Activated CD4-positive, alpha-beta T cell treated with anti-CD3 and anti-CD28 coated beads for 36 hours (primary cell): ENCODE results near the gene KRTAP10-7. TPM values are rescaled to one million over a fixed set of nuclear protein-coding genes. Genes with fewer than 3 reads are reported as not detected.
A peak's percentile ranks its signal among the peaks of the same experiment; 100 is the strongest.

ENCODE experiments used
- ATAC-seq: fragments of 200-7000 bp; cut with Tn5 transposase; one replicate; pipeline ENCODE4 v1.10.0; 2021; ENCODE audit warnings: mild to moderate bottlenecking, moderate library complexity
- CTCF ChIA-PET: fragments of 350-600 bp; sonication (Branson Sonifier 250); formaldehyde crosslinking; loops from one replicate; lab custom pipeline; 2021; ENCODE audit warnings: antibody characterized with exemption; lab: Charles Lee
- POLR2A ChIA-PET: fragments of 350-600 bp; sonication (Branson Sonifier 250); formaldehyde crosslinking; loops from one replicate; lab custom pipeline; 2021; ENCODE audit warnings: antibody characterized with exemption, inconsistent platforms; lab: Charles Lee
- DNase-seq: peaks from one replicate; pipeline ENCODE4 v3.0.0-alpha.2; 2020
- H3K27ac Mint-ChIP-seq: one replicate; pipeline ENCODE4 v1.8.0; 2021; ENCODE audit warnings: mixed read lengths
- H3K27me3 Mint-ChIP-seq: one replicate; pipeline ENCODE4 v1.8.0; 2021; ENCODE audit warnings: mixed read lengths
- H3K36me3 Mint-ChIP-seq: one replicate; pipeline ENCODE4 v1.8.0; 2021; ENCODE audit warnings: low read depth, mixed read lengths
- H3K4me1 Mint-ChIP-seq: one replicate; pipeline ENCODE4 v1.8.0; 2021; ENCODE audit warnings: mixed read lengths
- H3K4me3 Mint-ChIP-seq: one replicate; pipeline ENCODE4 v1.8.0; 2021; ENCODE audit warnings: mild to moderate bottlenecking, moderate library complexity, mixed read lengths
- H3K9me3 Mint-ChIP-seq: one replicate; pipeline ENCODE4 v1.8.0; 2021; ENCODE audit warnings: low read depth, mixed read lengths
- intact Hi-C, 2 experiments: fragments of 100-400 bp; cut with DNase I in 1 of 2; cut with micrococcal nuclease in 1 of 2; formaldehyde crosslinking; loops; one replicate each; pipeline versions ENCODE4 v1.14.2 to v1.15.1; 2022 to 2024; cut with DNase I, micrococcal nuclease
- total RNA-seq, 2 experiments: library from RNA; stranded (reverse); gene quantifications; one replicate each; pipeline ENCODE4 v1.2.3, GENCODE V29; 2021

The KRTAP10-7 gene
- total RNA-seq, 2 experiments from 2014 or later, result not detected

DNA sequence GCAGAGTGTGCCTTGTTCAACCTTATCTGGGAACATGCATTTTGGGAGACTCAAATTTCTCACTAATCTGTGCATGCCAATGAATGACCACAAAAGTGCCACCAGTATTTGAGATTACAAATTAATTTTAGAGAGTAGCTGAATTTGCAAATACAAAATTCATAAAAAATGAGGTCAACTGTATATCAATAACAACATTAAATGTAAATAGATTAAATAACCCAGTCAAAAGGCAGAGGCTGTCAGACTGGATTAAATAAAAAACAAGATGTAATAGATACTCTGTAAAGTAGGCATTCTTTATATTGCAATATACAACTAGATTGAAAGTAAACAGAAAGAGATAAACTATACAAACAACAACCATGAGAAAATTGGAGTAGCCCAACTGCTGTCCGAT, 36.3 kb upstream of the KRTAP10-7 start:
- intact Hi-C loops, result no loop called here
- Mint-ChIP-seq H3K36me3 (peaks cover 2% of the 10 kb centered on the region), H3K9me3 (peaks cover 15% of the 10 kb centered on the region), H3K4me3 (no peak overlapping the region), H3K27me3 (no peaks in the 10 kb centered on the region), H3K4me1 (peaks cover 12% of the 10 kb centered on the region), H3K27ac (no peak overlapping the region)
- no peak for DNase-seq
- ChIA-PET CTCF (no interaction called here), POLR2A (no interaction called here)
- no peak for ATAC-seq

DNA sequence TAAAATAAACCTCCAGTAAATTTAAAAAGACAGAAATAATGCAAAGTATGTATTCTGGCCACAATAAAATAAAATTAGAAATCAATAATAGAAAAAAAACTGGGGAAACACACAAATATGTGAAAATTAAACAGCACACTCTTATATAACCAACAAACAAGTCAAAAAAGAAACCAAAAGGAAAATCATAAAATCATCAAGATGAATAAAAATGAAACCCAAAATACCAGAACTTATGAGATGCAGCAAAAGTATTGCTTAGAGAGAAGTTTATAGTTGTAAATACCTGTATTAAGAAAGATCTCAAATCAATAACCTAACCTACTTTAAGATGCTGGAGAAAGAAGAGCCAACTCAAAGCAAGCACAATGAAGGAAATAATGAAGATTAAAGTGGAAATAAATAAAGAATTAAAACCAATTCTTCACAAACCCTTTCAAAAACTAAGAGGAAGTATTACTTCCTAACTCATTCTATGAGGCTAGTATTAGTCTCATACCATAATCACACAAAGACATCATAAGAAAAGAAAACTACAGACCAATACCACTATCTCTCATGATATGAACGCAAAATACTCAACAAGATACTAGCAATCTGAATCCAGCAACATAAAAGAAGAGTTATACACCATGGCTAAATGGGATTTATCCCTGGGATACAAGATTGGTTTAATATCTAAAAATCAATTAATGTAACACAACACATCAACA, 35.4 kb upstream of the KRTAP10-7 start:
- Mint-ChIP-seq H3K4me3 (no peak overlapping the region), H3K36me3 (peaks cover 2% of the 10 kb centered on the region), H3K4me1 (peaks cover 12% of the 10 kb centered on the region), H3K27ac (peak overlapping the region; percentile 27), H3K27me3 (no peaks in the 10 kb centered on the region), H3K9me3 (peaks cover 15% of the 10 kb centered on the region)
- DNase-seq (no peak), ATAC-seq (peak; percentile 42)
- ChIA-PET CTCF (no interaction called here), POLR2A (no interaction called here)
- intact Hi-C loops, result no loop called here

DNA sequence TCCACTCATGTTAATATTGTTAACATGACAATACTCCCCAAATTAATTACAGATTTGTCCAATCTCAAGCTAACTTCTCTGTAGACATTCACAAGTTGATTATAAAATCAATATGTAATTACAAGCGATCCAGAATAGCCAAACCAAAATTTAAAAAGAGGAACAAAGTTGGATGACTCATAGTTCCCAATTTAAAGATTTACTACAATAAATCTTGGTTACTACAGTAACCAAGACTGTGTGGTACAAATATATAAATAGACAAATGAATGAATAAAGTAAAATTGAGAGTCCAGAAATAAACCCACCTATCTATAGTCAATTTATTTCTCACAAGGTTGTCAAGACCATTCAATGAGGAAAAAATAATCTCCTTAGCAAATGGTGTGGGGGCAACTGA, 34.0 kb upstream of the KRTAP10-7 start:
- no peak overlapping the region for H3K4me3 Mint-ChIP-seq
- H3K36me3 Mint-ChIP-seq, result no peaks in the 10 kb centered on the region
- intact Hi-C loops, result no loop called here
- peaks cover 9% of the 10 kb centered on the region for H3K9me3 Mint-ChIP-seq
- POLR2A ChIA-PET, result no interaction called here
- no peaks in the 10 kb centered on the region for H3K27me3 Mint-ChIP-seq
- no peak for ATAC-seq
- DNase-seq, result no peak
- peaks cover 12% of the 10 kb centered on the region for H3K4me1 Mint-ChIP-seq
- no peak overlapping the region for H3K27ac Mint-ChIP-seq
- CTCF ChIA-PET, result no interaction called here

DNA sequence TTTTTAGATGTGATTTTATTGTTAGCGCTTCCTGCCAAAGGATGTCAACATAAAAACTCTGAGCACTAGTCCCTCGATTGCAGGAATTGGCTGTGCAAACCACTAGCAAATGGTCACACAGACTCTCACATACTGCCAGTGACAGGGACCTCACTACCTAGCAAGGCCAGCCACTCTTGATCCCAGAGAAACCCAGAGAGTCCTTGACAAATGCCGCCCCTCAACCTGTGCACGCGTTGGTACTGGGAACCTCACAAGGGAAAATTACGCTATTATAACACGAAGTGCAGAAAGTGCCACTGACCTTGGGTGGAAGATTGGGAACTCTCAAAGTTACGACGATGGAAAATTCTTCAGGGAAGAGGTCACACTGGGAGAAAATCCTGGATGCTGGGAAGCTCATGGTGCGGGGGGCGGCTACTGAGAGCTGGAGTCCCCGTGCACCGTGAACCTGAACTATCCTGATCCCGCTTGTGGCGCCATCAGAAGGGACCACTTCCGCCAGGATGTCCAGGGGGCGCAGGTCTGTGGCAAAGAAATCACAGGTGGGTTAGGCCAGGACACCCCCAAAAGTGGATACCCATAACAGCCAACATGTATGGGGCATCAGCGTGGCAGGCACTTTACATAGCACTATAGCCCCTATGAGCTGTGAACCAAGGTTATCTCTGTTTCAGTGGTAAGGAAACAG, 32.8 kb upstream of the KRTAP10-7 start:
- Mint-ChIP-seq H3K36me3 (no peaks in the 10 kb centered on the region), H3K9me3 (peaks cover 3% of the 10 kb centered on the region), H3K4me3 (no peak overlapping the region), H3K27ac (no peak overlapping the region), H3K4me1 (peaks cover 12% of the 10 kb centered on the region), H3K27me3 (no peaks in the 10 kb centered on the region)
- intact Hi-C loops, result no loop called here
- no peak for ATAC-seq
- no peak for DNase-seq
- ChIA-PET POLR2A (no interaction called here), CTCF (no interaction called here)

- no peaks in the 10 kb centered on the region for H3K36me3 Mint-ChIP-seq
- peaks cover 12% of the 10 kb centered on the region for H3K4me1 Mint-ChIP-seq
- ATAC-seq, result no peak
- POLR2A ChIA-PET, result no interaction called here
- DNase-seq, result no peak
- peaks cover under 1% of the 10 kb centered on the region for H3K9me3 Mint-ChIP-seq
- CTCF ChIA-PET, result no interaction called here
- intact Hi-C loops, result no loop called here
- H3K27me3 Mint-ChIP-seq, result no peaks in the 10 kb centered on the region
- no peak overlapping the region for H3K27ac Mint-ChIP-seq
- H3K4me3 Mint-ChIP-seq, result no peak overlapping the region
These were observed 32.1 kb upstream of the KRTAP10-7 start for GRCh38 chr21:44568261-44568660.

- POLR2A ChIA-PET, result no interaction called here
- Mint-ChIP-seq H3K4me3 (no peak overlapping the region), H3K9me3 (no peaks in the 10 kb centered on the region), H3K27me3 (no peaks in the 10 kb centered on the region), H3K36me3 (no peaks in the 10 kb centered on the region), H3K27ac (no peak overlapping the region), H3K4me1 (peaks cover 12% of the 10 kb centered on the region)
- CTCF ChIA-PET, result no interaction called here
- ATAC-seq (no peak), DNase-seq (no peak)
- intact Hi-C loops, result no loop called here
These were observed 31.5 kb upstream of the KRTAP10-7 start for GRCh38 chr21:44568667-44569556.

GRCh38 chr21:44569861-44570517, 30.4 kb upstream of the KRTAP10-7 start:
- POLR2A ChIA-PET, result no interaction called here
- Mint-ChIP-seq H3K4me1 (peaks cover 5% of the 10 kb centered on the region), H3K36me3 (no peaks in the 10 kb centered on the region), H3K27ac (no peak overlapping the region), H3K9me3 (no peaks in the 10 kb centered on the region), H3K27me3 (peaks cover 3% of the 10 kb centered on the region), H3K4me3 (no peak overlapping the region)
- intact Hi-C loops, result no loop called here
- CTCF ChIA-PET, result no interaction called here
- ATAC-seq, result no peak
- DNase-seq, result no peak

DNA sequence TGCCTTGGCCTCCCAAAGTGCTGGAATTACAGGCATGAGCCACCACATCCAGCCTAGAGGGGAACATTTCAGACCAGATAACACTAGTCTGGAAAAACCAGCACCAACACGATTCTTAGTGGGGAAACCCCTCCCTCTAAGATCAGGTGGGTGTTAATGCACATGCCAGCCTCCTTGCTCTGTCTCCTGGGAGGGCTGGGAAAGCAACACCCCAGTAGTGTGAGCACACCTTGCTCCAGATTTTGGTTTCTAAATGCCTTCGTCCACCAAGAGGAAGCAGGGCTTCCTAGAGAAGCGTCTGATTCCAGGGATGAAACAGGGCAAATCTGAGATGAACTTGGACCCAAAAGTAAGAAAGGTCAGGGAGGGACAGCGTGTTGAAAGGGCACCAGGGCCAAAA, 29.1 kb upstream of the KRTAP10-7 start:
- POLR2A ChIA-PET, result no interaction called here
- CTCF ChIA-PET, result no interaction called here
- ATAC-seq, result no peak

GRCh38 chr21:44571844-44572782, 28.3 kb upstream of the KRTAP10-7 start:
- Mint-ChIP-seq H3K27me3 (peaks cover 3% of the 10 kb centered on the region), H3K4me1 (no peaks in the 10 kb centered on the region), H3K36me3 (no peaks in the 10 kb centered on the region), H3K27ac (no peak overlapping the region), H3K9me3 (peaks cover under 1% of the 10 kb centered on the region), H3K4me3 (no peak overlapping the region)
- POLR2A ChIA-PET, result no interaction called here
- DNase-seq (no peak), ATAC-seq (no peak)
- intact Hi-C loops, result no loop called here
- CTCF ChIA-PET, result no interaction called here

More for the DNA sequence above, 29.1 kb upstream of the KRTAP10-7 start:
- DNase-seq, result no peak
- Mint-ChIP-seq H3K9me3 (no peaks in the 10 kb centered on the region), H3K36me3 (no peaks in the 10 kb centered on the region), H3K27me3 (peaks cover 3% of the 10 kb centered on the region), H3K4me3 (no peak overlapping the region), H3K27ac (no peak overlapping the region), H3K4me1 (no peaks in the 10 kb centered on the region)
- intact Hi-C loops, result no loop called here

DNA sequence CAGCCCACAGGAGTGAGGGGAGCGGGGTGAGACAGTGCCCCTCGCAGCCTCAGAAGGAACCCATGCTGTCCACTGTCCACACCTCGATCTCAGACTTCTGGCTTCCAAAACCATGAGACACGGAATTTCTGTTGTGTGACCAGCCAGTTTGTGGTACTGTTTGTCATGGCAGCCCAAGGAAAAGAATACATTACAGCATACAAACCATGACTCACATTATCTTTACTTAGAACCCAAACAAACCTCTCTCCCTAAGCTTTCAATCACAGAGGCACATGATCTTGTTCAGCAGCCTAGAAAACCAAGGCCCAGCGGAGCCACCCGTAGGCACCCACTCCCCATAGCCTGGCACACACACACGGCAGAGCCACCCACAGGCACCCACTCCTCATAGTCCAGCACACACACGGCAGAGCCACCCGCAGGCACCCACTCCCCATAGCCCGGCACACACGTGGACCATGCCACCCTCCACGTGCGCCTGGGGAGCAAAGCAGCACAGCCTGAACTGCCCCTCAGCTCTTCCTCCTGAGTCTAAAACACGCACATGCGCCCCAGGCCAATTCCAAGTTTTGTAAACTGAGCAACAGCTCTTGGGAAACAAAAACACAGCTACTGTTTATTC, 27.3 kb upstream of the KRTAP10-7 start:
- CTCF ChIA-PET, result no interaction called here
- no peak overlapping the region for H3K27ac Mint-ChIP-seq
- H3K9me3 Mint-ChIP-seq, result peaks cover 8% of the 10 kb centered on the region
- H3K36me3 Mint-ChIP-seq, result peaks cover 2% of the 10 kb centered on the region
- no peak overlapping the region for H3K4me3 Mint-ChIP-seq
- H3K27me3 Mint-ChIP-seq, result peaks cover 3% of the 10 kb centered on the region
- DNase-seq (no peak), ATAC-seq (no peak)
- intact Hi-C loops, result no loop called here
- no peaks in the 10 kb centered on the region for H3K4me1 Mint-ChIP-seq
- POLR2A ChIA-PET, result no interaction called here
